ENCODE results near the gene TPPP2.

GRCh38 chr14:21054768-21055145 lies 24.7 kb downstream of the TPPP2 start:
- TF ChIP-seq TBP (optimal IDR thresholded peaks at IDR 0.05; ENCODE audit: low read depth, low read length) = no peak
- TF ChIP-seq RBBP5 (IDR thresholded peaks at IDR 0.05; ENCODE audit: borderline replicate concordance, insufficient read depth, low read length, poor library complexity, severe bottlenecking) = no peak

All from K562 (cell line).